B cell (primary cell): ENCODE results near the gene FOXP4. TPM values are rescaled to one million over a fixed set of nuclear protein-coding genes. Genes with fewer than 3 reads are reported as not detected.

Experiments
- ATAC-seq: fragments of 200-7000 bp; cut with Tn5 transposase; one replicate; pipeline ENCODE4 v1.10.0; 2021; ENCODE audit warnings: low read depth, mild to moderate bottlenecking, moderate number of reproducible peaks, moderate library complexity
- CTCF ChIA-PET: fragments of 350-600 bp; sonication (Branson Sonifier 250); formaldehyde crosslinking; loops from one replicate; lab custom pipeline; 2021; ENCODE audit warnings: antibody characterized with exemption, inconsistent platforms; lab: Charles Lee
- POLR2A ChIA-PET: fragments of 350-600 bp; sonication (Branson Sonifier 250); formaldehyde crosslinking; loops from one replicate; lab custom pipeline; 2021; ENCODE audit warnings: antibody characterized with exemption; lab: Charles Lee
- DNase-seq: peaks from one replicate; pipeline ENCODE4 v3.0.0; 2013
- H2AFZ ChIP-seq: 2 replicates; pipeline ENCODE4 v1.6.1; 2012; ENCODE audit warnings: mild to moderate bottlenecking, low read depth, low read length; ENCODE audit not compliant: insufficient read depth, poor library complexity, severe bottlenecking
- H3K27ac ChIP-seq, 2 donors: 1 replicate in 1 of 2; 2 replicates in 1 of 2; pipeline ENCODE4 v1.5.1; 2012 to 2013; ENCODE audit warnings: low read length in 2 of 2, mild to moderate bottlenecking in 2 of 2, moderate library complexity in 1 of 2
- H3K27me3 ChIP-seq, 4 experiments: fragments of 200-600 bp in 1 of 4; sonication (generic) in 1 of 4; replicated peaks in 1 of 4; 1 replicate in 2 of 4; 2 replicates in 2 of 4; pipeline versions ENCODE4 v1.6.1 to v1.7.0; 2013 to 2016; ENCODE audit warnings: low read length in 3 of 4, mild to moderate bottlenecking in 2 of 4, mixed read lengths in 1 of 4, moderate library complexity in 1 of 4; ENCODE audit not compliant: insufficient read depth in 4 of 4, control insufficient read depth in 3 of 4; ENCODE audit errors: control extremely low read depth in 1 of 4
- H3K36me3 ChIP-seq, 2 experiments: replicated peaks in 1 of 2; 1 replicate in 1 of 2; 2 replicates in 1 of 2; pipeline versions ENCODE4 v1.6.1 to v1.7.1; 2013; ENCODE audit warnings: low read length in 1 of 2; ENCODE audit not compliant: insufficient read depth in 2 of 2, control insufficient read depth in 1 of 2; ENCODE audit errors: control extremely low read depth in 1 of 2, extremely low read depth in 1 of 2
- H3K4me1 ChIP-seq, 2 donors: fragments of 200-600 bp in 1 of 2; sonication (generic) in 1 of 2; 1 replicate in 1 of 2; 2 replicates in 1 of 2; pipeline versions ENCODE4 v1.5.1 to v1.6.1; 2013 to 2017; ENCODE audit warnings: low read length in 2 of 2; ENCODE audit not compliant: control insufficient read depth in 2 of 2, insufficient read depth in 2 of 2
- H3K4me2 ChIP-seq: replicated peaks from 2 replicates; pipeline ENCODE3; 2012; ENCODE audit warnings: mild to moderate bottlenecking, low read depth, low read length; ENCODE audit not compliant: poor library complexity, severe bottlenecking
- H3K4me3 ChIP-seq, 5 experiments: fragments of 200-600 bp in 1 of 5; sonication (generic) in 1 of 5; 1 replicate in 3 of 5; 2 replicates in 2 of 5; pipeline versions ENCODE4 v1.5.1 to v1.7.0; 2011 to 2016; ENCODE audit warnings: low read length in 4 of 5, mild to moderate bottlenecking in 4 of 5, low read depth in 2 of 5, control low read depth in 1 of 5, moderate library complexity in 1 of 5; ENCODE audit not compliant: insufficient read depth in 1 of 5; ENCODE audit errors: control extremely low read depth in 1 of 5, extremely low read depth in 1 of 5
- H3K79me2 ChIP-seq: fragments of 200-600 bp; sonication (generic); one replicate; pipeline ENCODE4 v1.6.0; 2016; ENCODE audit warnings: low read length; ENCODE audit not compliant: control insufficient read depth, insufficient read depth
- H3K9ac ChIP-seq: fragments of 200-600 bp; sonication (generic); 2 replicates; pipeline ENCODE4 v1.6.1; 2017; ENCODE audit warnings: mild to moderate bottlenecking, low read length, moderate library complexity
- H3K9me3 ChIP-seq, 3 donors: one replicate each; pipeline versions ENCODE4 v1.6.1 to v1.7.1; 2013; ENCODE audit warnings: low read length in 2 of 3; ENCODE audit not compliant: control insufficient read depth in 2 of 3, insufficient read depth in 1 of 3; ENCODE audit errors: control extremely low read depth in 1 of 3
- H4K20me1 ChIP-seq: 2 replicates; pipeline ENCODE4 v1.6.0; 2012; ENCODE audit warnings: mild to moderate bottlenecking, low read length; ENCODE audit not compliant: insufficient read depth, control insufficient read depth, poor library complexity, severe bottlenecking
- H3K27ac Mint-ChIP-seq: one replicate; pipeline ENCODE4 v1.8.0; 2021; ENCODE audit warnings: mixed read lengths
- H3K27me3 Mint-ChIP-seq: one replicate; pipeline ENCODE4 v1.8.0; 2021; ENCODE audit warnings: mixed read lengths
- H3K4me1 Mint-ChIP-seq: one replicate; pipeline ENCODE4 v1.8.0; 2021; ENCODE audit warnings: mixed read lengths
- H3K4me3 Mint-ChIP-seq: one replicate; pipeline ENCODE4 v1.8.0; 2021; ENCODE audit warnings: mixed read lengths
- H3K9me3 Mint-ChIP-seq: one replicate; pipeline ENCODE4 v1.8.0; 2022; ENCODE audit warnings: mixed read lengths; ENCODE audit not compliant: insufficient read depth
- CTCF ChIP-seq: fragments of 200-600 bp; IDR thresholded peaks from one replicate; pipeline ENCODE4 v1.8.0; 2022; ENCODE audit warnings: antibody characterized with exemption, mild to moderate bottlenecking
- EZH2 ChIP-seq: IDR thresholded peaks from 2 replicates; pipeline ENCODE4 v1.6.1; 2012; ENCODE audit warnings: borderline replicate concordance, low read depth, mild to moderate bottlenecking, moderate library complexity, low read length; ENCODE audit not compliant: insufficient read depth, poor library complexity, severe bottlenecking
- WGBS: methylation state at CpG from one replicate; pipeline ENCODE4 v1.1.5; 2013; ENCODE audit warnings: missing lambda C conversion rate; ENCODE audit not compliant: insufficient coverage; 5-methylcytosine and 5-hydroxymethylcytosine counted together
- intact Hi-C: fragments of 100-400 bp; cut with micrococcal nuclease; formaldehyde crosslinking; loops from one replicate; pipeline ENCODE4 v1.10.0; 2022
- polyA plus RNA-seq: library from polyadenylated mRNA; depleted of rRNA; stranded (reverse); fragments of >200 nt; gene quantifications from 2 replicates; pipeline ENCODE4 v1.2.3, GENCODE V29; 2012
- total RNA-seq, 2 donors: library from RNA; stranded (reverse); fragments of 120-200 nt in 1 of 2; gene quantifications; 1 replicate in 1 of 2; 2 replicates in 1 of 2; pipeline versions ENCODE4 v1.2.3 to v1.2.4, GENCODE V29; 2013 to 2022

The FOXP4 gene
- total and polyA plus RNA-seq, 2 donors (not counting 1 experiment from before 2014, with no cell fraction given) = 17.0 to 38.7 TPM

DNA sequence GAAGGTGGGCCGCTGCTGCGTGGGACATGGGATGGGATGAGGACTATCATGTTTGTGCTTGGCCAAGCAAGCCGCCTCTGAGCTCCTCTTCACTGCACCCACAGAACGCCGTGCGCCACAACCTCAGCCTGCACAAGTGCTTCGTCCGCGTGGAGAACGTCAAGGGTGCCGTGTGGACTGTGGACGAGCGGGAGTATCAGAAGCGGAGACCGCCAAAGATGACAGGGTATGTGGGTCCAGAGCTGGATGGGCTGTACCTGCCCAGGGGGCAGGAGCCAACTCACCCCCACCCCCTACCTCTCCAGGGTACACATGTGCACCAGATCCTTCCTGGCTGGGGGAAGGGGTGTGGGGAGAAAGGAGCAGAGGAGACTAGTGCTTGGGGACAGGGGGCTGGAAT lies 48.6 kb downstream of the FOXP4 start:
- Histone ChIP-seq H3K9me3 (no peaks in the 10 kb centered on the region), H4K20me1 (no peaks in the 10 kb centered on the region), H3K27ac (no peak overlapping the region), H3K4me1 (peaks cover 0 to 3% of the 10 kb centered on the region in 2 donors), H3K27me3 (no peaks in the 10 kb centered on the region), H3K9ac (no peak overlapping the region), H3K79me2 (no peaks in the 10 kb centered on the region), H2AFZ (no peak overlapping the region), H3K36me3 (peaks cover 0 to 39% of the 10 kb centered on the region in 2 experiments), H3K4me2 (no peak overlapping the region), H3K4me3 (no peak overlapping the region)
- ATAC-seq (no peak), DNase-seq (no peak)
- WGBS = 98% methylated on average over 14 of the region's 15 CpGs
- TF ChIP-seq EZH2 (no peak), CTCF (no peak)
- ChIA-PET CTCF (interaction anchor here (0.9 to 11.9 kb wide), 8 partner anchors 9 to 288 kb away, joined by 3 to 181 read pairs (median 7); partner anchors contain the start of gene TOMM6), POLR2A (interaction anchor here (0.6 kb wide), 1 partner anchor 138 kb away, joined by 4 read pairs; no protein-coding TSS in a partner anchor)
- H3K27me3 Mint-ChIP-seq = no peaks in the 10 kb centered on the region
- H3K9me3 Mint-ChIP-seq = no peaks in the 10 kb centered on the region
- no peak overlapping the region for H3K4me3 Mint-ChIP-seq
- no peak overlapping the region for H3K27ac Mint-ChIP-seq
- intact Hi-C loops = no loop called here
- peaks cover 2% of the 10 kb centered on the region for H3K4me1 Mint-ChIP-seq

- TF ChIP-seq EZH2 = no peak
- no peak for TF ChIP-seq CTCF
- Histone ChIP-seq H3K4me3 (no peak overlapping the region), H3K9ac (no peak overlapping the region), H3K4me1 (peaks cover 0 to 3% of the 10 kb centered on the region in 2 donors), H3K36me3 (peaks cover 0 to 35% of the 10 kb centered on the region in 2 experiments), H3K79me2 (no peaks in the 10 kb centered on the region), H3K27me3 (no peaks in the 10 kb centered on the region), H3K27ac (no peak overlapping the region), H3K9me3 (no peaks in the 10 kb centered on the region), H3K4me2 (no peak overlapping the region), H2AFZ (no peak overlapping the region), H4K20me1 (no peaks in the 10 kb centered on the region)
- CTCF ChIA-PET = interaction anchor here (0.9 to 11.9 kb wide), 7 partner anchors 10 to 227 kb away, joined by 4 to 181 read pairs (median 9); partner anchors contain the start of gene TOMM6
- intact Hi-C loops = no loop called here
- no peaks in the 10 kb centered on the region for H3K9me3 Mint-ChIP-seq
- DNase-seq (no peak), ATAC-seq (no peak)
- no peak overlapping the region for H3K27ac Mint-ChIP-seq
- POLR2A ChIA-PET = interaction anchor here (0.6 kb wide), 1 partner anchor 138 kb away, joined by 4 read pairs; no protein-coding TSS in a partner anchor
- 97% methylated on average over 6 of the region's 6 CpGs for WGBS
- peaks cover 2% of the 10 kb centered on the region for H3K4me1 Mint-ChIP-seq
- H3K4me3 Mint-ChIP-seq = no peak overlapping the region
- no peaks in the 10 kb centered on the region for H3K27me3 Mint-ChIP-seq
Observed at GRCh38 chr6:41595166-41595565, 49.0 kb downstream of the FOXP4 start.
